GM21786 (cell line): ENCODE results near the gene HDAC9.
"Not testable (repeated sequence)": the region's sequence is repeated elsewhere in the genome, so short reads cannot be mapped to it uniquely, and the experiment has no call there.

Experiments used
- ATAC-seq: cut with Tn5 transposase; IDR thresholded peaks from one replicate; pipeline ENCODE4 v1.9.1; 2021; ENCODE audit not compliant: unreplicated experiment

HDAC9 gene

GRCh38 chr7:18702071-18702829 is 206.7 kb downstream of the HDAC9 start:
- ATAC-seq: no peak

- ATAC-seq: no peak
Observed at GRCh38 chr7:18703685-18704084, 208.1 kb downstream of the HDAC9 start.

GRCh38 chr7:18706670-18707069 is 211.1 kb downstream of the HDAC9 start:
- ATAC-seq: no peak

GRCh38 chr7:18708204-18708603 is 212.7 kb downstream of the HDAC9 start:
- ATAC-seq: no peak

GRCh38 chr7:18715988-18716387 is 220.4 kb downstream of the HDAC9 start:
- no peak for ATAC-seq

- no peak for ATAC-seq
Observed at GRCh38 chr7:18721429-18721828, 225.9 kb downstream of the HDAC9 start.

GRCh38 chr7:18724318-18724717 is 228.8 kb downstream of the HDAC9 start:
- ATAC-seq: no peak

GRCh38 chr7:18727115-18727870 is 231.7 kb downstream of the HDAC9 start:
- no peak for ATAC-seq

GRCh38 chr7:18736012-18736411 is 240.5 kb downstream of the HDAC9 start:
- ATAC-seq: not testable (repeated sequence)

GRCh38 chr7:18740579-18740988 is 245.0 kb downstream of the HDAC9 start:
- ATAC-seq: no peak

- no peak for ATAC-seq
Observed at GRCh38 chr7:18753972-18754610, 258.5 kb downstream of the HDAC9 start.

GRCh38 chr7:18754766-18755165 is 259.2 kb downstream of the HDAC9 start:
- no peak for ATAC-seq

GRCh38 chr7:18755793-18756192 is 260.2 kb downstream of the HDAC9 start:
- ATAC-seq: no peak

GRCh38 chr7:18756378-18757050 is 261.0 kb downstream of the HDAC9 start:
- no peak for ATAC-seq

GRCh38 chr7:18760046-18760445 is 264.5 kb downstream of the HDAC9 start:
- no peak for ATAC-seq

- ATAC-seq: no peak
Observed at GRCh38 chr7:18760631-18761445, 265.3 kb downstream of the HDAC9 start.

- ATAC-seq: no peak
Observed at GRCh38 chr7:18762189-18762588, 266.6 kb downstream of the HDAC9 start.

- ATAC-seq: no peak
Observed at GRCh38 chr7:18768256-18768655, 272.7 kb downstream of the HDAC9 start.

GRCh38 chr7:18770154-18770811 is 274.7 kb downstream of the HDAC9 start:
- no peak for ATAC-seq

GRCh38 chr7:18770822-18771221 is 275.3 kb downstream of the HDAC9 start:
- ATAC-seq: no peak
